ENCODE data around the gene LPAR3. TPM values are rescaled to one million over a fixed set of nuclear protein-coding genes. Genes with fewer than 3 reads are reported as not detected.

The LPAR3 gene
- total RNA-seq, 1 donor from 2014 or later, result 2.4 TPM

DNA sequence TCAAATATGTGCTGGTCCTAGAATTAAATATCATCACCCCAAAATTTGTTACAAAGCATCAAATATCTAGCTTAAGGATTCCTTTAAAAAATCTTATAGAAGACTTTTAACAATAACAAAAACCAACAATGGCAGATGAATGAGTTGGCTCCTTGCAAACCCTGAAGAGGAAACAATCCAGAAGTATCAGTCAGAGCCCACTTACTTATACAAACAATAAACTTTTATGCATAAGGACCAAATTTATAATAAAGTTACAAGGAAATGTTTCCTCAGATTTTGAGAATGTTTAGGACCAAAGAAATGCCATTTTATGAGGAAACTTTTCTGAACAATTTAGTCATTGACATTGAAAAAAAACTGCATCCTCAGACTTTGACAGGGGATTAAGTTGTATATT lies 52.7 kb downstream of the LPAR3 start:
- Histone ChIP-seq H3K4me1 (no peaks in the 10 kb centered on the region), H3K36me3 (no peaks in the 10 kb centered on the region), H3F3A (ENCODE audit: low read depth) (no peaks in the 10 kb centered on the region), H3K27me3 (no peaks in the 10 kb centered on the region), H3K9me3 (ENCODE audit: low read depth) (no peaks in the 10 kb centered on the region), H4K20me1 (ENCODE audit: low read depth) (no peaks in the 10 kb centered on the region), H3K27ac (no peak overlapping the region), H2AFZ (replicated peaks) (no peak overlapping the region), H3K9ac (no peak overlapping the region), H3K4me2 (no peak overlapping the region), H3K79me2 (ENCODE audit: low read depth) (no peaks in the 10 kb centered on the region), H3K4me3 (no peak overlapping the region)
- TF ChIP-seq EZH2 (IDR thresholded peaks at IDR 0.05), result no peak
- TF ChIP-seq, protein P1, sequence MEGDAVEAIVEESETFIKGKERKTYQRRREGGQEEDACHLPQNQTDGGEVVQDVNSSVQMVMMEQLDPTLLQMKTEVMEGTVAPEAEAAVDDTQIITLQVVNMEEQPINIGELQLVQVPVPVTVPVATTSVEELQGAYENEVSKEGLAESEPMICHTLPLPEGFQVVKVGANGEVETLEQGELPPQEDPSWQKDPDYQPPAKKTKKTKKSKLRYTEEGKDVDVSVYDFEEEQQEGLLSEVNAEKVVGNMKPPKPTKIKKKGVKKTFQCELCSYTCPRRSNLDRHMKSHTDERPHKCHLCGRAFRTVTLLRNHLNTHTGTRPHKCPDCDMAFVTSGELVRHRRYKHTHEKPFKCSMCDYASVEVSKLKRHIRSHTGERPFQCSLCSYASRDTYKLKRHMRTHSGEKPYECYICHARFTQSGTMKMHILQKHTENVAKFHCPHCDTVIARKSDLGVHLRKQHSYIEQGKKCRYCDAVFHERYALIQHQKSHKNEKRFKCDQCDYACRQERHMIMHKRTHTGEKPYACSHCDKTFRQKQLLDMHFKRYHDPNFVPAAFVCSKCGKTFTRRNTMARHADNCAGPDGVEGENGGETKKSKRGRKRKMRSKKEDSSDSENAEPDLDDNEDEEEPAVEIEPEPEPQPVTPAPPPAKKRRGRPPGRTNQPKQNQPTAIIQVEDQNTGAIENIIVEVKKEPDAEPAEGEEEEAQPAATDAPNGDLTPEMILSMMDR (IDR thresholded peaks at IDR 0.05), result no peak
- no peak for TF ChIP-seq EZH2phosphoT487 (IDR thresholded peaks at IDR 0.05)
- H3K27ac Mint-ChIP-seq, result no peak overlapping the region
- no peaks in the 10 kb centered on the region for H3K36me3 Mint-ChIP-seq
- no peak overlapping the region for H3K4me3 Mint-ChIP-seq
- no peaks in the 10 kb centered on the region for H3K9me3 Mint-ChIP-seq
- no peaks in the 10 kb centered on the region for H3K4me1 Mint-ChIP-seq
- DNase-seq (ENCODE audit: low spot score), result no peak
- H3K27me3 Mint-ChIP-seq (ENCODE audit: insufficient read depth, low read depth), result no peaks in the 10 kb centered on the region

DNA sequence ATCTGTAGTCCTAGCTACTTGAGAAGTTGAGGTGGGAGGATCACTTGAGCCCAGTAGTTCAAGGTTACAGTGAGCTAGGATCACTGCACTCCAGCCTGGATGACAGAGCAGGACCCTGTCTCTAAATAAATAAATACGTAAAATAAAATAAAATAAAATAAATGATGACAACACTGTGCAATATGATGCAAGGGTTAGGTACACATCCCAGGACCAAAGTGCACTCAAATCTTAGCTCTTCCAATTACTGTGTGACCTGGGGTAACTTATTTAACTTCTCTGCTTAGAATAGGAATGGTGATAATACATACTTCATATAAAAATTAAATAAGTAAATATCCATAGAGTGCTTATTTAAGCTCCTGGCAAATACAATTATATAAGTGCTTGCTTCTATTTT lies 53.5 kb downstream of the LPAR3 start:
- Mint-ChIP-seq H3K9me3 (no peaks in the 10 kb centered on the region), H3K27me3 (ENCODE audit: insufficient read depth, low read depth) (no peaks in the 10 kb centered on the region), H3K27ac (no peak overlapping the region), H3K4me3 (no peak overlapping the region), H3K4me1 (no peaks in the 10 kb centered on the region), H3K36me3 (no peaks in the 10 kb centered on the region)
- Histone ChIP-seq H3K9ac (no peak overlapping the region), H3K9me3 (ENCODE audit: low read depth) (no peaks in the 10 kb centered on the region), H4K20me1 (ENCODE audit: low read depth) (no peaks in the 10 kb centered on the region), H3F3A (ENCODE audit: low read depth) (no peaks in the 10 kb centered on the region), H3K36me3 (no peaks in the 10 kb centered on the region), H3K4me3 (no peak overlapping the region), H3K27me3 (no peaks in the 10 kb centered on the region), H3K4me2 (no peak overlapping the region), H3K4me1 (no peaks in the 10 kb centered on the region), H3K79me2 (ENCODE audit: low read depth) (no peaks in the 10 kb centered on the region), H2AFZ (replicated peaks) (no peak overlapping the region), H3K27ac (no peak overlapping the region)
- TF ChIP-seq EZH2 (IDR thresholded peaks at IDR 0.05), result no peak
- no peak for TF ChIP-seq EZH2phosphoT487 (IDR thresholded peaks at IDR 0.05)
- DNase-seq (ENCODE audit: low spot score), result no peak

DNA sequence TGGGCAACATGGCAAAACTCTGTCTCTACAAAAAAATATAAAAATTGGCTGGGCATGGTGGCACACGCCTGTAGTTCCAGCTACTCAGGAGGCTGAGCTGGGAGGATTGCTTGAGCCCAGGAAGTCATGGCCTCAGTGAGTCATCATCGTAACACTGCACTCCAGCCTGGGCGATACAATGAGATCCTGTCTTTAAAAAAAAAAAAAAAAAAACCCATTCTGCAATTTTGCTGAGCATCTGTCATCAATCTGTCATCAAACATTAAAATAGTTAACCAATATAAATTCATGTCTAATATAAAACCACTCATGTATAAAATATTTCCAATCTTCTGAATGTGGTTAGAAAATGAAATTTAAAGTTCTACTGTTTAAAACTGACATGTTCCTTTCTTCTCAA lies 56.9 kb downstream of the LPAR3 start:
- H3K4me1 ChIP-seq, result no peaks in the 10 kb centered on the region
- no peaks in the 10 kb centered on the region for H3K36me3 ChIP-seq
- no peak overlapping the region for H2AFZ ChIP-seq (replicated peaks)
- H3K9me3 ChIP-seq (ENCODE audit: low read depth), result no peaks in the 10 kb centered on the region
- no peaks in the 10 kb centered on the region for H4K20me1 ChIP-seq (ENCODE audit: low read depth)
- Mint-ChIP-seq H3K27me3 (ENCODE audit: insufficient read depth, low read depth) (no peaks in the 10 kb centered on the region), H3K4me1 (no peaks in the 10 kb centered on the region), H3K36me3 (no peaks in the 10 kb centered on the region), H3K27ac (no peak overlapping the region), H3K4me3 (no peak overlapping the region), H3K9me3 (no peaks in the 10 kb centered on the region)
- no peak overlapping the region for H3K27ac ChIP-seq
- no peak for DNase-seq (ENCODE audit: low spot score)
- no peaks in the 10 kb centered on the region for H3K79me2 ChIP-seq (ENCODE audit: low read depth)
- H3K4me3 ChIP-seq, result no peak overlapping the region
- no peaks in the 10 kb centered on the region for H3K27me3 ChIP-seq
- H3K9ac ChIP-seq, result no peak overlapping the region
- no peak for TF ChIP-seq EZH2 (IDR thresholded peaks at IDR 0.05)
- TF ChIP-seq EZH2phosphoT487 (IDR thresholded peaks at IDR 0.05), result no peak
- TF ChIP-seq, protein P1 (IDR thresholded peaks at IDR 0.05), result no peak
- no peak overlapping the region for H3K4me2 ChIP-seq
- no peaks in the 10 kb centered on the region for H3F3A ChIP-seq (ENCODE audit: low read depth)

DNA sequence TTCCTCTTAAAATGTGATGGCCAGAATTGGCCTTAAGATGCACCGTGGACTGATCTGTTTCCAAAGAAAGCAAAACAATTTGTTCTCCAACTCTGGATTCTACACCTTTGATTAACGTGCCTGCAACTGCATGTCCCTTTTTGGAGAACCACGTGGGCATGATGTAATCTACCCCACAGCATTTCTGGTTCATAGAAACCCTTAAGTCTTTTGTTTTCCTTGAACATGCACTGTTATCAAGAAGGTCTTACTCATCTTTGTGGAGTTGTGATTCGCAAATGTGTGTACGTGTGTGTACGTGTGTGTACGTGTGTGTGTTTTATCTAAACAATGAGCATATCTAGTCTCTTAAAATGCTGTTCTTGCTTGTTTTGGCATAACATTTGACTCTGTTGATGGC lies 57.8 kb downstream of the LPAR3 start:
- Histone ChIP-seq H2AFZ (replicated peaks) (no peak overlapping the region), H3K4me2 (no peak overlapping the region), H4K20me1 (ENCODE audit: low read depth) (no peaks in the 10 kb centered on the region), H3K4me1 (no peaks in the 10 kb centered on the region), H3K79me2 (ENCODE audit: low read depth) (no peaks in the 10 kb centered on the region), H3F3A (ENCODE audit: low read depth) (no peaks in the 10 kb centered on the region), H3K4me3 (no peak overlapping the region), H3K27me3 (no peaks in the 10 kb centered on the region), H3K9ac (no peak overlapping the region), H3K27ac (no peak overlapping the region), H3K9me3 (ENCODE audit: low read depth) (no peaks in the 10 kb centered on the region), H3K36me3 (no peaks in the 10 kb centered on the region)
- Mint-ChIP-seq H3K27me3 (ENCODE audit: insufficient read depth, low read depth) (no peaks in the 10 kb centered on the region), H3K4me1 (no peaks in the 10 kb centered on the region), H3K36me3 (no peaks in the 10 kb centered on the region), H3K27ac (no peak overlapping the region), H3K4me3 (no peak overlapping the region), H3K9me3 (no peaks in the 10 kb centered on the region)
- no peak for DNase-seq (ENCODE audit: low spot score)
- TF ChIP-seq EZH2phosphoT487 (IDR thresholded peaks at IDR 0.05), result no peak
- no peak for TF ChIP-seq EZH2 (IDR thresholded peaks at IDR 0.05)
- TF ChIP-seq, protein P1 (IDR thresholded peaks at IDR 0.05), result no peak
